Measurements from ENCODE around the gene DYRK3. TPM values are rescaled to one million over a fixed set of nuclear protein-coding genes. Genes with fewer than 3 reads are reported as not detected.

DYRK3 gene
- total and polyA plus RNA-seq, 10 of the 15 experiments (the other 5 are each of a cell fraction or from before 2014, with no cell fraction given) = 1.6 to 12.9 (median 10.3) TPM

- TF ChIP-seq TCF7 (IDR thresholded peaks at IDR 0.05; ENCODE audit: borderline replicate concordance) = no peak
- no peak for TF ChIP-seq ZNF384 (IDR thresholded peaks at IDR 0.05; ENCODE audit: borderline replicate concordance, low read depth, low read length)
- no peak for TF ChIP-seq PML (IDR thresholded peaks at IDR 0.05; ENCODE audit: low read length)
- TF ChIP-seq HSF1 (IDR thresholded peaks at IDR 0.05; ENCODE audit: low read depth, low read length) = no peak
- TF ChIP-seq SMC3 (IDR thresholded peaks at IDR 0.05; ENCODE audit: borderline replicate concordance, low read length) = no peak
- TF ChIP-seq IKZF2 (IDR thresholded peaks at IDR 0.05) = no peak
- no peak for TF ChIP-seq ETV6 (conservative IDR thresholded peaks at IDR 0.05 in 1 of 2, IDR thresholded peaks at IDR 0.05 in 1 of 2; ENCODE audit: borderline replicate concordance in 1 of 2, low read depth in 1 of 2)
- TF ChIP-seq RELB (IDR thresholded peaks at IDR 0.05; ENCODE audit: low read depth) = no peak
- no peak for TF ChIP-seq YY1 (IDR thresholded peaks at IDR 0.05; ENCODE audit: low read depth, low read length)
- no peak for TF ChIP-seq SKIL (IDR thresholded peaks at IDR 0.05; ENCODE audit: low read depth, poor library complexity, severe bottlenecking)
- TF ChIP-seq JUNB (IDR thresholded peaks at IDR 0.05) = no peak
Observed at GRCh38 chr1:206600527-206600926, 34.8 kb upstream of the DYRK3 start (continued).
